GM12864 (cell line): ENCODE data around the gene ZNF442.
"Not testable (repeated sequence)": the region's sequence is repeated elsewhere in the genome, so short reads cannot be mapped to it uniquely, and the experiment has no call there.

Source experiments
- DNase-seq: peaks from one replicate; pipeline ENCODE4 v3.0.0-alpha.2; 2011; ENCODE audit warnings: low read depth
- H3K4me3 ChIP-seq: 2 replicates; pipeline ENCODE4 v1.5.1; 2011; ENCODE audit warnings: mild to moderate bottlenecking, low read depth, low read length, control low read depth
- TF ChIP-seq, protein P1 (sequence below): IDR thresholded peaks from 2 replicates; pipeline ENCODE4 v1.5.1; 2011; ENCODE audit warnings: low read depth, mild to moderate bottlenecking, moderate library complexity, low read length, control low read depth, inconsistent platforms; ENCODE audit errors: missing control alignments

Gene ZNF442

DNA sequence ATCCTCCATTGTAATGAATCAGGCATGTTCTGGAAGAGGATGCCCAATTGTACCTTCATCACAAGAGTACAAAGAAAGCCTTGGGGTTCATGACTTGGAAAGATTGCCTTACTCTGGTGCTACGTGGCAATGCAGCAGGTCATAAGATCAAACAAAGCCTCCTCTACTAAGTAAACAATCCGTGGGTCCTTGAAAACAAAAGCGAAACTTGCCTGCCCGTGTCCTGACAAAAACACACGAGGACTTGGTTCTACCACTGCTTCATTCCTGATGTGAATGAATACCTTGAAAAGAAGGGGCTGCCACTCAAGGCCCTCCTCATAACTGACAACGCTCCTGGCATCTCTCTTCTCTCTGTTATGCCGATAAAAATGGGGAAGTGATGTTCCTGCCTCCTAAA lies 50.9 kb downstream of the ZNF442 start:
- H3K4me3 ChIP-seq, result no peak overlapping the region
- no peak for DNase-seq
- TF ChIP-seq, protein P1, sequence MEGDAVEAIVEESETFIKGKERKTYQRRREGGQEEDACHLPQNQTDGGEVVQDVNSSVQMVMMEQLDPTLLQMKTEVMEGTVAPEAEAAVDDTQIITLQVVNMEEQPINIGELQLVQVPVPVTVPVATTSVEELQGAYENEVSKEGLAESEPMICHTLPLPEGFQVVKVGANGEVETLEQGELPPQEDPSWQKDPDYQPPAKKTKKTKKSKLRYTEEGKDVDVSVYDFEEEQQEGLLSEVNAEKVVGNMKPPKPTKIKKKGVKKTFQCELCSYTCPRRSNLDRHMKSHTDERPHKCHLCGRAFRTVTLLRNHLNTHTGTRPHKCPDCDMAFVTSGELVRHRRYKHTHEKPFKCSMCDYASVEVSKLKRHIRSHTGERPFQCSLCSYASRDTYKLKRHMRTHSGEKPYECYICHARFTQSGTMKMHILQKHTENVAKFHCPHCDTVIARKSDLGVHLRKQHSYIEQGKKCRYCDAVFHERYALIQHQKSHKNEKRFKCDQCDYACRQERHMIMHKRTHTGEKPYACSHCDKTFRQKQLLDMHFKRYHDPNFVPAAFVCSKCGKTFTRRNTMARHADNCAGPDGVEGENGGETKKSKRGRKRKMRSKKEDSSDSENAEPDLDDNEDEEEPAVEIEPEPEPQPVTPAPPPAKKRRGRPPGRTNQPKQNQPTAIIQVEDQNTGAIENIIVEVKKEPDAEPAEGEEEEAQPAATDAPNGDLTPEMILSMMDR, result no peak

DNA sequence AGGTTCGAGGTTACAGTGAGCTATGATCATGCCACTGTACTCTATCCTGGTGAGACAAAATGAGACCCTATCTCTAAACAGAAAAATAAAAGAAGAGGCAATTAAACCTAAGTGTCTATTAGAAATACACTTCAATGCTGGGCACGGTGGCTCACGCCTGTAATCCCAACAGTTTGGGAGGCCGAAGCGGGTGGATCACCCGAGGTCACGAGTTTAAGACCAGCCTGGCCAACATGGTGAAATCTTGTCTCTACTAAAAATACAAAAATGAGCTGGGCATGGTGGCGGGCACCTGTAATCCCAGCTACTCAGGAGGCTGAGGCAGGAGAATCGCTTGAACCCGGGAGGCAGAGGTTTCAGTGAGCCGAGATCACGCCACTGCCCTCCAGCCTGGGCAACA lies 56.6 kb downstream of the ZNF442 start:
- DNase-seq, H3K4me3 ChIP-seq: not testable (repeated sequence)
